Stimulated activated CD8-positive, alpha-beta memory T cell treated with anti-CD3 and anti-CD28 coated beads, Interleukin-12 subunit alpha, Interleukin-12 subunit beta, amount 100 ng/mL, for 1 hour (primary cell): ENCODE results near the gene PRR16.
"Not testable (repeated sequence)": the region's sequence is repeated elsewhere in the genome, so short reads cannot be mapped to it uniquely, and the experiment has no call there.

Experiments used
- DNase-seq: peaks from one replicate; pipeline ENCODE4 v3.0.0-alpha.2; 2020; ENCODE audit warnings: low read depth

PRR16 gene

DNA sequence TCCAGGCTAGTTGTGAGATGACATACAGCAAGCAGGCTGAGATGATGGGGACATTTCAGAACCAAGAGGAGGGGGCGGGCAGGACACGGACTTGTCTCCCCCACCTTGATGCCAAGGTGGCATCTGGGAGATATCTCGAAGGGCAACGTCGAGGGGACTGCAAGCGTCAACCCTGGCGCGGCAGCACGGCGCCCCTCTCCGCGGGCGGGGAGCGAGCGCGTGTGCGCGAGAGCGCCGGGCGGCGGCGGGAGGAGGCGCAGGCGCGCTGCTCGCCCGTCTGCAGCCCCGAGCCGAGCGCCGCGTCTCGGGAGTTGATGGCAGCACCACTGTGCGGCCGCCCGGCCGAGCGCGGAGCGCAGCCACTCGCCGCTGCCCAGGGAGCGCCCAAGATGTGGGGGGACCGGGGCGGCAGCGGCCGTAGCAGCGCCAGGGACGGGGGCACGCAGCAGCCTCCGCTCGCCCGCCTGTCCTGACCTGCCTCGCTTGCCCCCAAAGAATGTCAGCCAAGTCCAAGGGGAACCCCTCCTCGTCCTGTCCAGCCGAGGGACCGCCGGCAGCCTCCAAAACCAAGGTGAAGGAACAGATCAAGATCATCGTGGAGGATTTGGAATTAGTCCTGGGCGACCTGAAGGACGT, at the start of gene PRR16:
TSS of gene PRR16 (plus strand) at position 310 of the 636 bp plus-strand sequence.
- no peak for DNase-seq

DNA sequence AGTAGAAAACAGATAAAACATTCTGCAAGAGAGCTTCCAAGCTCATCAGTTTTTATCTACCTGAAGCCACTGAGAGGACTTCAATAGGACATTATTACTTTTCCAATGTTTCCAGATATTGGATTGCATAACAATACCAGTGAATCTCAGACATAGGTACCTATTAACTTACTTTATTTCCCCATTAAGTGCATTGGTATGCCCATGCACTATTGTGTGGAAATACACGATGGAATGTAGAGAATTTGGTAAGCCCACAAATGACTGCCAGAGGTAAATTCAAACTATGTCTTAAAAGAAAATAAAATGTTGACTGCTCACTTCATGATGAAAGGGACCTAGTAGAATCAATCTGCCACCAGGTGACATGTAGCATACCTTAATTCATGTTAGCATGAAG, 48.1 kb upstream of the PRR16 start:
- DNase-seq: no peak

DNA sequence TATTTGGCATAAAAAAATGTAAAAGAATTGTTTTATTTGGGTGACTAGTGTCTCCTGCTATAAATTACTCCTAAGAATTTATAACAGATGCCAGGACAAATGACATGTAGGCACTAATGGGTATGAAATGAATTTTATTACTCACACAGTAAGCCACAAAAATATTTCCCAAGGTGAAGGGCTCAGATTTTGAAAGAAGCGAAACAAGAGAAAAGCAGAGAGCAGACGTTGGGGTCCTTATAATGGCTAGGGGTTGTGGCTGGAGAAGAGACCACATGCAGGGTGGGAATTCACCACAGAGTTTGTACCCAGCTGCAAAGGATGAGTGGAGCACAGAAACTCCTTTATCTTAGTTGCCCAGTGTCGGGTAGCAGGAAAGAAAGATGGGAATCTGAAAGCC, 45.0 kb upstream of the PRR16 start:
- no peak for DNase-seq

DNA sequence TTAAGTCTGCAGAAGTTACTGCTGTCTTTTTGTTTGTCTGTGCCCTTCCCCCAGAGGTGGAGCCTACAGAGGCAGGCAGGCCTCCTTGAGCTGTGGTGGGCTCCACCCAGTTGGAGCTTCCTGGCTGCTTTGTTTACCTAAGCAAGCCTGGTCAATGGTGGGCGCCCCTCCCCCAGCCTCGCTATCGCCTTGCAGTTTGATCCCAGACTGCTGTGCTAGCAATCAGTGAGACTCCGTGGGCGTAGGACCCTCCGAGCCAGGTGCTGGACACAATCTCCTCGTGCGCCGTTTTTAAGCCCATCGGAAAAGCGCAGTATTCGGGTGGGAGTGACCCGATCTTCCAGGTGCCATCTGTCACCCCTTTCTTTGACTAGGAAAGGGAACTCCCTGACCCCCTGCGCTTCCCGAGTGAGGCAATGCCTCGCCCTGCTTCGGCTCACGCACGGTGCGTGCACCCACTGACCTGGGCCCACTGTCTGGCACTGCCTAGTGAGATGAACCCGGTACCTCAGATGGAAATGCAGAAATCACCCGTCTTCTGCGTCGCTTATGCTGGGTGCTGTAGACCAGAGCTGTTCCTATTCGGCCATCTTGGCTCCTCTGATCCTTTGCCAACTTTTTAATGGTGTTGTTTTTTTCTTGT, 37.3 kb upstream of the PRR16 start:
- not testable (repeated sequence) for DNase-seq

DNA sequence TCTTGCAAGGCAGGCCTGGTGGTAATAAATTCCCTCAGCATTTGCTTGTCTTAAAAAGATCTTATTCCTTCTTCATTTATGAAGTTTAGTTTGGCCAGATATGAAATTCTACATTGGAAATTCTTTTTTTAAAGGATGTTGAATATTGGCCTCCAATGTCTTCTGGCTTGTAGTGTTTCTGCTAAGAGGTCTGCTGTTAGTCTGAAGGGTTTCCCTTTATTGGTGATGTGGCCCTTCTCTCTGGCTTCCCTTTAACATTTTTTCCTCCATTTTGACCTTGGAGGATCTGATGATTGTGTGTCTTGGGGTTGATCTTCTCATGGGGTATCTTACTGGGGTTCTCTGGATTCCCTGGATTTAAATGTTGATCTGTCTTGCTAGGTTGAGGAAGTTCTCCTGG, 33.5 kb upstream of the PRR16 start:
- DNase-seq: no peak

DNA sequence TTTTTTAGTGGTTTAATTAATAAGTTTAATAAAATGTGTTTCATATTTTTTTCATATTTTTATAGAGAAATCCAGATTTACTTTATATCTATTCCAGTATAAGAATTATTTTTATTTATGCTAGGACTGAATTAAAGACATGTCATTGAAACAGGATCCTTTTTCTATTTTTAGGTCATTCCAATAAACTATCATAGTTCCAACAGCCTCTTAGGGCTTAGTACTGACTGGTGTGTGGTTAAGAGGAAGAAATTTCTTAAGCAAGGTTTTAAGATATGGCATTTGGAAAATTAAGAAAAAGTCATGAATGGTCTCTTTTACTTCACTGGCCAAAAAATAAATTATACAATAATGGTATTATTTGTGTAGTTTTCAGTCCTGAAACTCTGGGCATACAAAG, 31.2 kb upstream of the PRR16 start:
- DNase-seq: no peak

DNA sequence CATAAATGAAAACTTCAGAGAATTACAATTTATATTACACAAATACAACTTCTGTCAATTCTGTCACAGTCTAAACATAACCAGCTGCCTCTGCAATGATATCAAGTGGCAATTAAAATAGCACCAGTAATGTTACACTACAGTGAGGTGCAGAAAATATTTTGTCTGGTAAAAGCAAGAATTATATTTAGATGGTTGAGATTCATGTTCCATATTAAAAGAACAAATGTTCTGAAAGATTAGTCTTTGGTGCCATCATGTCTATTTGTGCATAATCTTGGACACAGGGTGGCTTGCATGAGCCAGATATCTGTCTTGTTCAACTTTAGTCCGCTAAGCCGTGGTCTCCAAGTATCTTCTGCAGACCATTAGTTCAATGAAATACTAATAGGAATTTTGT, 29.0 kb upstream of the PRR16 start:
- DNase-seq: no peak

DNA sequence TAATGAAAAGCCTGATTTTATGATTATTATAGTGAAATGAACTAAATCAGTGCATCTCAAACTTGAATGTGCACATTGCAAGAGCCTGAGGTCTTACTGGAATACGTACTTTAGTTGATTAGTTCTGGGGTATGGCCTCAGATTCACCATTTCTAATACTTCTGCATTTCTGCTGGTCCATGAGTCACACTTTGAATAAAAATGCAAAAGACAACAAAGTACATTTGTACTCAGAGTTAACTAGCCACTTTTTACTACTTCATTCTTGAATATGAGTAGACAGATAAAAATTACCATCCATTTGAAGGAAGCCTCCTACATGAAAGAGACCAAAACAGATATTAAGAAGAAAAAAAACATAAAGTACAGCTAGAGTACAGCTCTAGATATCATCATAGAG, 27.1 kb upstream of the PRR16 start:
- DNase-seq: no peak

DNA sequence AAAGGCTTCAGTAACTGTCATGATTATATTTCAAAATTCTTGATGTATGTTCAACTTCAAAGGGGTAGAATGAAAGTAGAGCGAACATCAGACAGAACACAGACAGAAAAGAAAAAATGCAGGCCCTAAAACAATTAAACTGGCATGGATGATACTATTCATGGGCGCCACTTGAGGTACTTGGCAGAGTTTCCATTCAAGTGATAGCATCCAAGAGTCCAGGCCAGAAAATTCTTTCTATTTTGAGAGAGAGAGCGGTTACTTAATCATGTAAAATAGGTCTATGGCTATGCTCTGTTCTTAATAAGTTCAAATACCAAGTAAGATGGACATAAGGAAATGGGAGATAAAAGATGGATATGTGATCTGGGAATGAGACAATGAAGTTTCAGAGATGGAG, 21.4 kb upstream of the PRR16 start:
- DNase-seq: no peak

DNA sequence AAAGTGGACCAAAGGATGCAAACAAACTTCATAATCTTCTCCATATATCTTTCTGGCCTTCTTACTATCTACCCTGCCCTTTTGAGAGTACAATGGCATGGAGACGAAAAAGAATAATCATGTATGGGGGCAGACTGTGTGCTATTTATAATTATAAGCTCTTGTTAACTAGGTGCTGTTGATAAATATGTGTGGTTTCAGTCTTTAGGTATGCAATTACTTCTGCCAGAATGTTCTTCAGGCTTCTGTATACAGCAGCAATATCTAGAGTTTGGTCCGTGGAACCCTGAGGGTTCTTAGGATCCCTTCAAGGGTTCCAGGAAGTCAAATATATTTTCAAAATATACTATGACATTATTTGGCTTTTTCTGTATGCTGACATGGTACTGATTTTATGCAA, 20.5 kb upstream of the PRR16 start:
- no peak for DNase-seq

DNA sequence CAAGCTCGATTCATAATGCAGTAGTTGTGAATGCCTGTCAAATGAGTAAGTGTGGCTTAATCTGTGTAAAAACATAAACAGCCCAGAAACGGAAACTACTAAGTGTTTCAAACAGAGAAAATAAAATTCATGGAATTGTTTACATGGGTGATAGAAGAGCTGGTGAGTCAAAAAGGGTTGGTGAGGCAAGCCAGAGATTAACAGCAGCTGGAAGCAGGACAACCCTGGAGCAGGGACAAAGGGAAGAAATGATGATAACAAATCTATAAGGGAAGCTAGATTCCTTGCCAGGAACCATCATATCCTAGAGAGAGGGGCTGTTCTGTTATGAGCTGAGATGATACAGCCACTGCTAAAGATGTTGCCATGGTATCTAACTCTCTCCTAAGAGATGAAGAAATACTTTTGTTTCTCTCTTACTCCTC, 18.0 kb upstream of the PRR16 start:
- DNase-seq: no peak

DNA sequence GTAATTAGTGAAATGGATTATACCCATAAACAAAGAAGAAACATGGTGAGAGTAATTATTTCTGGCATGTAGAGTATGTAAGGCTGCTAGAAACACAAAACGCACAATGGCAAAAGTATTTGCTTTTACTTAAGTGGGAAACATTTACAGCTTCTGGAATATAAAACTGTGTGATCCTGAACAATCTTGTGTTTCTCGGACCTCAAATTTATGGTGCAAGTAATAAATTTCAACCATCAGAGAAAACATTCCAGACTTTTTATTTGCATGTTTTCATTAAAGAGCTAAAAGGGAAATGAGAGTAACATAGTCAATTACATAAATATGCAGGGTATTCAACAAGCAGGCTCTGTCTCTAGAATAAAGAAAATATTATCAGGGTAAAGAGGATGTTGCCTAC, 17.2 kb upstream of the PRR16 start:
- no peak for DNase-seq

DNA sequence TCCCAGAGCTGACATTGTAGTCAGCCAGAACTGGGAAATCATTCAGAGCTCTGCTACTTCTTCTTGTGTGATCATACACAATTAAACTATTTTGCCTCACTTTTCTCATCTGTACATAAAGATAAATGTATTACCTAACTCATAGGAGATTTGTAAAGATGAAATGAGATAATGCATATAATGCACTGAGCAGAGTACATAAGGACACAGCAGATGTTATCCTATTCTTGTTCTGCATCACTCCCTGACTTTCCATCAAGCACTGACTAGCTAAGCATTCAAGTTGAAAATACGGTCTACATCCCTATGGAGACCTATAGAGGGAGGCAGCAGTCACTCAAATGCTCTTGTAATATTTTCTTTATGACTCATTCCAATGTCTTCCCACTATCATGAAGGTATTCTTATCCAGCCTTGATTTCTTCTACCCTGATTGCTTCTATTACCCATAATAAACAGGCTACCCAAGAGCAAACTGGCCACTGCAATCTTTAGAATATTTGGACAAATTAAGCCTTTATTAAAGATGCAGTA, 16.3 kb upstream of the PRR16 start:
- no peak for DNase-seq

DNA sequence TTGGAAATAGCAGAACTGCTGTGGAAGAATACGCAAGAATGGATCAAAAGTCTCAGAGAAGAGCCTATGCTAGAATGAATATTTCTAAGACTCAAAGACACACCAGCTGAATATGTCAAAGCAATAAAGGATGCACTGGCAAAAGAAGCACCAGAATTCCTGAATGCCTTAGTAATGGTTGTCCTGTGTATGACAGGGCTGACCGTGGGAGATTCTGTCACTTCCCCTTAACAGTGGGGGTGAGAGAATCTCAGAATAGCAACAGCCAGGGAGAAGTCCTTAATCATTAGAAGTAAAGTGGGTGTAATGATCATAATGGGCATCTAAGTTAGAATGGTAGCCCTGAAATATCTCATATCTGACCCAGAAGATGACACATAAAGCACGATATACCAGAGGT, 14.6 kb upstream of the PRR16 start:
- DNase-seq: no peak

DNA sequence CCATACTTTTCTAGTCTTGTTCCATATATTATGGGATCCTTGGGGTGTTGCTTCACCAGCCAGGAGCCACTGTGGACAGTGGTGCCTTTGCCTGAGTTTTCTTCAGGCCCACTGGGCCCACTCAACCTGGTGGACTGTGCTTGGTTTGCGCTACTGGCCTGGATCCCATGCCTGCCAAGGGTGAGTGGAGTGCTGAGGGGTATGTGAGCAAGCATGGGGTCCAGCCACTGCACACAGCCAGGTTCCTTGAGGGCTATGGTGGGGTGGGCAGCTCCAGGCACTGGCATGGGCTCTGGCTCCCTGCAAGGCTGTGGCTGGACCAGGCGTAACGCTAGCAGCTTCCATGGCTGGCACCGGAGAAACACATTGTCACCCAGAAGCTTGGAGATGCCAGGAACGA, 13.2 kb upstream of the PRR16 start:
- DNase-seq: no peak

DNA sequence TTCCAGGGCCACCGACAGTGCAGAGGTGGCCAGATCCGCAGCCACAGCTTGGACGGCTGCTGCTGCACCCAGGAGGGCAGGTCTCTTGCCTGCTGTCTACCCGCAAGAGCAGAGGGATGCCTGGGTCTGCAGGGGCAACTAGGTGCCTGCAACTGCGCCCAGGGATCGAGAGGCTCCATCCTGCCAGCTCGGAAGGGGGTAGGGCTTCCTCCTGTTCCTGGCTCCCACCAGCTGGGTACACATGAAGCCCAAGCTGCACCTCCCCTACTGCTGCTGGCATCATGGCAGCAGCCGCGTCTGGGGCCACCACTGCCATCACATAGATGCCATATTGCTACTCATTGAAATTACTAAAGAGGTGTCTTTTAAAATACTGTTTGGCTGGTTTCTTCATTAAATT, 12.7 kb upstream of the PRR16 start:
- no peak for DNase-seq

DNA sequence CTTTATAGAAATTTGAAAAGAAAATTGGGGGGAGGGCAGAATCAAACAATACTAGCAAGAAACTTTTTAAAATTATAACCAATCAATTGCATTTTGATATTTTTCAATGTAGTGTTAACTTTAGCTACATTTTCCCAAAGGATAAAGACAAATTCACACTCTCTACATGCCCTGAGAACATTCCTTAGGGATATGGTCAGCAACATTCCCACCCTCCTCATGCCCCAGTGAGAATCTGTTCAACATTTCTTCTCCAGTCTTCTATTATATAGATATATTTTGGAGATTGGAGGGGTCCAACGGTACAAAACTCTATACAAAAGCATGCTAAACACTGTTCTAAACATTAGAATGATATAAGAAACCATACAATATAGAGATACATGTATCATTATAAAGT, 11.6 kb upstream of the PRR16 start:
- DNase-seq: no peak

DNA sequence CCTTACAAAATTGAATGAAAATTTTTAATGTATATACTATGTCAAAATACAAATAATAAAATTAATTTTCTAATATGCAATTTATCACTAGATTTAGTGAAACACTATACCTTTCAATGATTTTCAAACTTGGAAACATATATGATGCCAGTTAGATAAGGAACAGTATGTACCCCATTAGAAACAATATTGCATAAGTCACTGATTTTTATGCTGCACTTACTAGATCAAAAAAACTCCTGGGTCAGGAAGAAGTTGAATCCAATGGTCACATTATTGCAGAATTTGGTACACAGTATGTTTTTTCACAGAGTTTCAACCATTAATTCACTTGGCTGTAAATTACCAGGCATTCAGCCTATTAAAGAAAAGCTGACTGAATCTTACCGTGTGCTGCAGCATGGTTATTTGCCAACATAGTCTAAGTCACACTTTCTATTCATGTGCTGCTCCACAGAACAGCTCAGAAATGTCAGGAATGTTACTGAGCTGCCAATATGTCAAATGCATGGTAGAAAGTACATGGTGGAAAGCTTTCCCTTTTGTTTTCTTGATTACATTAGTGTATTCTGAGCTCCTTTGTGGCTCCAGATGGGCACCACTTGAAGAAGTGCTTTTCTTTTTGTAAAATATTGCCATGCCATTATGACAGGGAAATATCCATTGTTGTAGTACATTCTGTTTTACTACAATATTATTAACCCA, 9.9 kb upstream of the PRR16 start:
- DNase-seq: no peak

DNA sequence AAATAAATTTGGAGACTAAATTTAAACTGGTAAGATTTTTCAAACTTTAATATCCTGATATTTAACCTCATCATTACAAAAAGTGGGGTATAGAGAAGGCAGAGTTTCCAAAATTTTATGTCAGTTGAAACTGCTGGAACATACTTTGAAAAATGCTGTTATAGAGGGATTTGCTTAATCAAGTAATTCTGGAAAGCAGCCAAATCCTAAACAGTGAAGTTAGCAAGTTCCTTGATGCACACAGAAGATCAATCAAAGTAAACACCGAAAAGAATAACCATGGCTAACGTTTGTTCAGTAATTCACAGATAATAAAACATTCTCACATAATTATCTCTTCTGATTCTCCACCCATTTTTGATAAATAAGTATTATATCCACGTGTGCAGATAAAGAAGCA, 8.1 kb upstream of the PRR16 start:
- no peak for DNase-seq

DNA sequence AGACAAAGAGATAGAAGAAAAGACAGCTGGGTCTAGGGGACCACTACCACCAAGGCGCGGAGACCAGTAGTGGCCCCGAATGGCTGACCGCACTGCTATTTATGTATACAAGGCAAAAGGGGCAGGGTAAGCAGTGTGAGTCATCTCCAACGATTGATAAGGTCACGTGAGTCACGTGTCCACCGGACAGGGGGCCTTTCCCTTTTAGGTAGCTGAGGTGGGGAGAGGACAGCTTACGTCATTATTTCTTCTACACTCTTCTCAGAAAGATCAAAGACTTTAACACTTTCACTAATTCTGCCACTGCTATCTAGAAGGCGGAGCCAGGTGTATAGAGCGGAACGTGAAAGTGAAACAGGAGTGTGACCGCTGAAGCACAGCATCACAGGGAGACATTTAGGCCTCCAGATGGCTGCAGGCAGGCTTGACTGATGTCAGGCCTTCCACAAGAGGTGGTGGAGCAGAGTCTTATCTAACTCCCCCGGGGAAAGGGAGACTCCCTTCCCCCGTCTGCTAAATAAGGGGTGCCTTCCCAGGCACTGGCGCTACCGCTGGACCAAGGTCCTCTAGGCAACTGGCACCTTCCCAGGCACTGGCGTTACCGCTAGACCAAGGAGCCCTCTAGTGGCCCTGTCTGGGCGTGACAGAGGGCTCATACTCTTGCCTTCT, 6.1 kb upstream of the PRR16 start:
- no peak for DNase-seq

DNA sequence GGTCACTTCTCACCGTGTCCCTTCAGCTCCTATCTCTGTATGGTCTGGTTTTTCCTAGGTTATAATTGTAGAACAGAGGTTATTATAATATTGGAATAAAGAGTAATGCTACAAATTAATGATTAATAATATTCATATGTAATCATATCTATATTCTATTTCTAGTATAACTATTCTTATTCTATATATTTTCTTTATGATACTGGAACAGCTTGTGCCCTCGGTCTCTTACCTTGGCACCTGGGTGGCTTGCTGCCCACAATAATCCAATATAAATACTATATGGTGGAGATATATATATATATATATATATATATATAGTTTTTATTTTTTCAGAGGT, 5.6 kb upstream of the PRR16 start:
- DNase-seq: not testable (repeated sequence)

DNA sequence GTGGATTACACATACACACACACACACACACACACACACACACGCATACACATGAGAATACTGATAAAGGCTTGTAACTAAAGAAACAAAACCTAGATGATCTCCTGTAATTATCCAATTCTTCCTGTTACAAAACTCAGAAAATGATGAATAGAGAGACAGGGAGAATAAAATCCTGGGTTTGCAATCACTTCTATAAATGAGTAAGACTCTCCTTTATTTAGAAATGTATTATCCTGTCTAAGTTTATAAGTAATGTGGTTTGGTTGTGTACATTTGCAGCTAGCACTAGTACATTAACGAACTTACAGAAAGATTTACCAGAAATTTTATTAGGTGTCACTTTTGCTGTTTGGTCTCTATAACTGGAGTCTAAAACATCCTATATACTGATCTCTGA, 2.8 kb upstream of the PRR16 start:
- no peak for DNase-seq
